GM18519 (cell line): ENCODE results near the gene EN1.
A peak's percentile ranks its signal among the peaks of the same experiment; 100 is the strongest.

ENCODE experiments used
- ATAC-seq: cut with Tn5 transposase; IDR thresholded peaks from one replicate; pipeline ENCODE4 v1.9.1; 2021; ENCODE audit warnings: mild to moderate bottlenecking, moderate library complexity; ENCODE audit not compliant: unreplicated experiment, low FRiP score

The EN1 gene

GRCh38 chr2:118856330-118856977 lies 9.0 kb upstream of the EN1 start:
- ATAC-seq: no peak

DNA sequence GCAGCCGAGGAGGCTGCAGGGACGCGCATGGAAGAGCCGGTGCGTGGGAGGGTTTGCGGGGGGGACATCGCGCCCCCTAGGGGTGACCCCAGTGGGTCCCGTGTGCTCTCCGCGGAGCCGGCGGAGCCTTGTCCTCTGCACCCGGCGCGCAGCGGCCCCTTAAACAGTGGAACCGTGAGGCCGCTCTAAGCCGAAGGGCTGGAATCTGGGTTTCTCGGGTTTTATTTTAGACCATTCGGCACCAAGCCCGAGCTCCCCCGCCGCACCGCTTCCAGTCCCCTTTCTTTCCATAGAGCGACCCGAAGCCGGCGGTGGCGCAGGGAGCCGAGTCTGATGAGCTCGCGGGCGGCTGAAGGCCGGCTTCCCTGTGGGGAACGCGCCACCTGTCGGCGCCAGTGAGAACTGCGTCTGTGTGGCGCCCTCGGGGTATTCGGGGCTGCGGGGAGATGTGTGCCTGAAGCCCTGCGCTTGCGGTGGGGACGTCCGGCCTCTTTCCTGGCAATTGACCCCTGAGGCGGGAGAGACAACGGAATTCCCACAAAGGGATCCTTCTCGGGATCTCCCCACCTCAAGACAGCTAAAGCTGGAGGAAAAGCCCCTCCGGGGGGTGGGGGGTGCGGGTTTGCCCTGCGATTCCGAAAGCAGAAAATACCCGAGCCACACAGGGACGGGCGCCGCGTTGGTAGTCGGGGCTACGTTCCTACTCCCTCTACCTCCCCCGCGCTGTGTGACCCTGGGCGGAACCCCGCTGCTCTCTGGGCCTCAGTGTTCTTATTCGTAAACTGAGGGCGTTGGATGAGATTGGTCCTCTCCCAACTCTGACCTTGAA lies 8.2 kb upstream of the EN1 start:
- ATAC-seq: peak; percentile 88

DNA sequence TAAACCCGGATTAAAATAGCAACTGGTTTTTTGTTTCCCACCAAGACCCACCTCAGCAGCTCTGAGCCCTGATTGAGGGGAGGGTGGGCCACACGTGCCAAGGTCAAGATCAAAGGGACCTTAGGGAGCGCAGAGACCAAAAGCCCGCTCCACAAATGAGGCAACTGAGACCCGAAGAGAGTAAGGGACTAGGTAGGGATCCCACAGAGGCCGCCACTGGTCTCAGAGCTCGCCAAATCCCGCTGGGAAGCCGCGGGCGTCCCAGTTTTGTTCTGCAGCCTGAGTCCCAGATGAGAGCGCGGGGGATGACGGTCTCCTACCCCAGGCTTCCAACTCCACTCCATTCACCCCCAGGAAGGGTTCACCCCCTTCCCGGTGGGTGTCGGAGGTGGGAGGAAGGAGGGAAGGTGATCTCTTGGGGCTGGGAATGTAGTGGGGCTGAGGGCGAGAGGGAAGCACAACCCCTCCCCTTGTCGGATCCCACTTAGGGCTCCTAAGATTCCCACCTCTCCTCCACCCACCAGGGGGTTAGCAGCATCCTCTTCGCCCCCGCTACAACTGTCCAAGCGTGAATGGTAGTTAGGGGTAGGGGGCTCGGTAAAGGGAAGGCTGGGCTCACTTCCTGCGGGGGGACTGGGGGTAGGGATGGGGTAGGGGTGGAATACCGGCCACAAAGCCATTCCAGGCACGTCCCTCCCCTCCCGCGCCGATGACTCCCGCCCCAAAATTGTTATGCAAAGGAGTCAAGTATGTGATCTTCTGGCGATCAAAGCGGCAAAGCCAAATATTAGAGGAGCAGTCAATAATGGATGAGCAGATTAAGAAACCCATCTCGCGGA lies 7.3 kb upstream of the EN1 start:
- ATAC-seq: no peak

DNA sequence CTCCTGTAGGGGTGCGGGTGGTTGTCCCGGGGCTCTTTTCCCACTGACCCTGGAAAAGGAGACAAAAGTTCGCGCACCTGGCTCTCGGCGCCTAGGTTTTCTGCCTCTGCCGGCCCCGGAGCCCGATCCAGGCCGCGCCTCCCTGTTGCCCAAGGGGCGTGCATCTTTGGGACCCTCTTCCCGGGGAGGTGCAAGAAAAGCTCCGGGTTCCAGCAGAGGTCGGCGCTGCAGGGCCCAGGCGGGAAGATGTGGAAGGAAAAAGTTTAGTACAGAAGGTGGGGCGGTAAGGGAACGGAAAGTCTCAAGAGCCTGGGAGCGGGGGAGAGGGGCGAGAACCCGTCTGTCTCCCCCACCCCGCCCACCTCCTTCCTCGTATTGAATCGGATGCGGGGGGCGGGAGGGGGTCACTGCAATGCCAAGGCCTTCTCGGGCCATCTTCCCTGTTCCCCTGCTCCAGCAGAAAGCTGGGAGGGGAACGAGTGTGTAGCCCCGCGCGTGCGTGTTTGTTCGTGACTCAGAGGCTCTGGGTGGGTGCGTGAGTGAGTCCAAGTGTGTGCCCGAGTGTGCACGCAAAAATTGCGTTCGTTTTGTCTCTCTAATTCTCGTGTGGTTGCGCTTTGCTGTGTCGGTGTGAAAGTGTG lies 6.3 kb upstream of the EN1 start:
- no peak for ATAC-seq

DNA sequence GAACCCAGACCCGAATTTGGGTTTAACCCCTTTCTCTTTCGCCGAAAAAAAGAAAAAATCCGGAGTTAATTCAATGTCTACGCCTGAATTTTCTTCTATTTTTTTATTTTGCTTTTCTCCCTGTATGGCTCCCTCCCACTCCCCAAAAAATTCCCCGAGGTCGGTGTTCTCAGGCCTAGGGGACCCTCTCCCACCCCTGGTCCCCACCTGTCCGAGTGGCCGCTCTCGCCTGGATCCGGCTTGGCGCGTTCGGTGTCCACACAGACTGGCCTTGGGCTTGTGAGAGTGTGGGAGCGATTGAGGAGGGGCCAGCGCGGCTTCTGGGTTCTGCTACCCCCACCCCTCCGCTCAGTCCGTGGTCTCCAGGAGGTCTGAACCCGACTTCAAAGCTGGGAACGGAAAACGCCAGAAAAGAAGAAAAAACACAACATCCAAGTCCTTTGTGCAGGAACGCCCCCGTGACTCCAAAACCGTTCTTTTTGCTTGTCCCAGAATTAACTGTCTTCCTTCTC lies 5.7 kb upstream of the EN1 start:
- ATAC-seq: no peak

DNA sequence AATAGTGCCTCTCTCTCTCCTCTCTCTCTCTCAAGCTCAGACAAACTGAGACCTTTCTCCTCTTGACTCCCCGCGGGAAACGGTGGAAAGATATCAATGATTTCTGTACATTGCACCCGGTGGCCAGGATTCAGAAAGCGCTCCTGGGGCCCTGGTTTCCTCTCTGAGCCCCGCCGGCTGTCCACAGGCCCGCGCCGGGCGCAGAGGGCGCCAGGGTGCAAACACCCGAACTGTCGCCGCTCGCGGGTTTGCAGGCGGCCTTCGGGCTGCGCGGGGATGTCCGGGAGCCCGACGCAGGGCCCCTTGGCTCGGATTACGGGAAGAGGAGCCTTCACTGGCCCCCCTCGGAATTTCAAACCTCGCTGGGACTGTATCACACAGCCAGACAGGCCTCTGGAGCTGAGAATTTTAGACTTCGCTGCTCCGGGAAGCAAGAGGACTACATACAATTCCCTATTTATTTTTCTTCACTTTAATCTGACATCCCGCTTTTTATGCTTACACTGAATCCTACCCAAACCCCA lies 5.2 kb upstream of the EN1 start:
- no peak for ATAC-seq

GRCh38 chr2:118851650-118852049 lies 4.2 kb upstream of the EN1 start:
- ATAC-seq: no peak

GRCh38 chr2:118850901-118851415 lies 3.5 kb upstream of the EN1 start:
- ATAC-seq: no peak

- ATAC-seq: no peak
These were observed 2.9 kb upstream of the EN1 start for GRCh38 chr2:118850168-118850900.

- ATAC-seq: no peak
These were observed 2.0 kb upstream of the EN1 start for GRCh38 chr2:118849226-118850167.

- no peak for ATAC-seq
These were observed 1.2 kb upstream of the EN1 start for GRCh38 chr2:118848381-118849225.

- no peak for ATAC-seq
These were observed 319 bp upstream of the EN1 start for GRCh38 chr2:118847762-118848172.

- no peak for ATAC-seq
These were observed 951 bp downstream of the EN1 start for GRCh38 chr2:118846442-118846952.

DNA sequence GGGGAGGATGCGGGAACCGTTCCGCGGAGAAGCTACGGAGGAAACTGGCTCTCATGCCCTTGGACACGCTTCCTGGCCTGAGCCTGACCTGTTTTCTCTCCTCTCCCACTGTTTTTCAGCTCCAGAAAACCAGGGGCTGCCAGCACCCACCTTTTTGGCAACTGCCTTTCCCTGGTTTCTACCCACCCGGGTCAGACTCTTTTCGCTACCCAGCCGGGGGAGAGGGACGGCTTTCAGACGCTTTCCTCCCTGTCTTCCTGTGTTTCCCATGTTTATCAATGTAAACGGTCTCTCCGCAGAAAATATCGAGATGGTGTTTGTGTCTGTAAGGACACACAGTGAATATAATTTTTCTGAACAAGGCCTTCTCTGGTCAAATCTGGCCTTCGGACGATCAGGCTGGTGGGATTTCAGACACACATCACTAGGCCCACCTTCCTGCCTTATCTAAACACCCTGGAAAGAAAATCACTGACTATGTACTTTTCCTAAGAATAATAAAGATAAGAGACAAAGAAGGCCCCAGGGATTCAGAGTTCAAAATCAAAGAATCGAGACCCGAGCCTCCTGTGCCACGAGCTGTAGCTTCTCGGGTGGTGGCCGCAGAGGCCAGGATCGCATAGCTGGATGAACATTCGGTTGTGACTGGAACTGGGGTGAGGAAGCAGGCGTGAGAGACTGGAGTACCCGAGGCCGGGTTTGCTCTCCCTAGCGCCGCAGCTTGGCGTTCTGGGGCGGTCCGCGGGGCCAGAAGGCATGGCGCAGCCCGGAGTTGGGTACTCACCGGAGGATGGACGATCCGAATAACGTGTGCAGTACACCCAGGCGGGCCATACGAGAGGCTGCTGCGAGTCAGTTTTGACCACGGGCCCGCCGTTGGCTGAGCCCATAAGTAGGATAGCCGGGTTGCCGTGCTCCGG lies 1.7 kb downstream of the EN1 start:
- no peak for ATAC-seq

DNA sequence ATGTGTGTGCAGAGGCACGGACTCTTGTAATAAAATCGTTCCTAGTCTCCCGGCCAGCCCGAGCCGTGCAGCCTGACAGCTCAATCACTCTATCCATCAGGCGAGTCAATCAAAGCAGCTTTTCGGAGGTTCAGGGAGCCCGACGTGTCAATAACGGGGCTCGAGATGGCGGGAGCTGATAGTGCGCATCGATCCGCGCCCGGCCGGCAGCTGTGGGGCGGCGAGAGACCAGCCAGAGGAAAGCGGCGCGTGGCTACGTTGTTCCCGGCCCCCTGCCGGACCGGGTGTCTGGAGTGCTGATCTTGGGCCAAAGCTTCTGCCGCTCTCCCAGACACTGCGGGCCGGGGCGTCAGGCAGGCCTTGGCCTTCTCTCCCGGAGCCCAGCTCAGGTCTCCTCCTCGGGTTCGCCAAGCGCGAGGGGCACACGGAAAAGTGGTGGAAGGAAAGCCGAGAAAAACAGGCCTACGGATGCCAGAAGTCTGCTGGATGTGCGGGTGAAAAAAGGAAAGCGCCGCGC lies 2.4 kb downstream of the EN1 start:
- ATAC-seq: no peak
